Subcutaneous adipose tissue (tissue), 4 donors: ENCODE results near the gene SUCO. TPM values are rescaled to one million over a fixed set of nuclear protein-coding genes. Genes with fewer than 3 reads are reported as not detected.

ENCODE experiments used
- CTCF ChIP-seq: fragments of 450-650 bp; IDR thresholded peaks from one replicate; pipeline ENCODE4 v1.5.1; 2016; ENCODE audit warnings: low read depth, mild to moderate bottlenecking, control low read depth, antibody characterized with exemption, moderate library complexity
- total RNA-seq, 4 donors: library from RNA; depleted of rRNA; stranded (reverse); fragments of >200 nt; gene quantifications; one replicate each; pipeline ENCODE4 v1.1.0, GENCODE V29; 2016

SUCO gene
- total RNA-seq, 4 donors from 2014 or later = 26.9 to 35.9 (median 32.8) TPM

GRCh38 chr1:172627702-172628101 lies 94.8 kb downstream of the SUCO start:
- no peak for TF ChIP-seq CTCF

GRCh38 chr1:172628401-172628800 lies 95.5 kb downstream of the SUCO start:
- TF ChIP-seq CTCF = no peak

- TF ChIP-seq CTCF = no peak
Observed at GRCh38 chr1:172629170-172629569, 96.2 kb downstream of the SUCO start.

- TF ChIP-seq CTCF = no peak
Observed at GRCh38 chr1:172629638-172630037, 96.7 kb downstream of the SUCO start.

- no peak for TF ChIP-seq CTCF
Observed at GRCh38 chr1:172630056-172630818, 97.3 kb downstream of the SUCO start.

GRCh38 chr1:172630868-172631267 lies 97.9 kb downstream of the SUCO start:
- no peak for TF ChIP-seq CTCF

GRCh38 chr1:172637522-172637921 lies 104.6 kb downstream of the SUCO start:
- no peak for TF ChIP-seq CTCF
